IPS-18a (cell line): ENCODE measurements around the gene CASQ1.

ENCODE experiments used
- H3K27ac ChIP-seq: one replicate; pipeline ENCODE4 v1.5.1; 2013; ENCODE audit warnings: low read length
- H3K27me3 ChIP-seq: one replicate; pipeline ENCODE4 v1.6.1; 2013; ENCODE audit warnings: mild to moderate bottlenecking, low read length; ENCODE audit not compliant: control insufficient read depth, insufficient read depth
- H3K36me3 ChIP-seq: one replicate; pipeline ENCODE4 v1.6.1; 2013; ENCODE audit warnings: low read depth, low read length; ENCODE audit not compliant: control insufficient read depth
- H3K4me1 ChIP-seq: one replicate; pipeline ENCODE4 v1.6.1; 2013; ENCODE audit warnings: low read depth, low read length; ENCODE audit not compliant: control insufficient read depth
- H3K4me3 ChIP-seq: one replicate; pipeline ENCODE4 v1.5.1; 2013; ENCODE audit warnings: low read length
- H3K9ac ChIP-seq: one replicate; pipeline ENCODE4 v1.6.1; 2013; ENCODE audit warnings: mild to moderate bottlenecking, low read length, moderate library complexity
- H3K9me3 ChIP-seq: one replicate; pipeline ENCODE4 v1.6.1; 2013; ENCODE audit warnings: low read depth, low read length; ENCODE audit not compliant: control insufficient read depth

Gene CASQ1

DNA sequence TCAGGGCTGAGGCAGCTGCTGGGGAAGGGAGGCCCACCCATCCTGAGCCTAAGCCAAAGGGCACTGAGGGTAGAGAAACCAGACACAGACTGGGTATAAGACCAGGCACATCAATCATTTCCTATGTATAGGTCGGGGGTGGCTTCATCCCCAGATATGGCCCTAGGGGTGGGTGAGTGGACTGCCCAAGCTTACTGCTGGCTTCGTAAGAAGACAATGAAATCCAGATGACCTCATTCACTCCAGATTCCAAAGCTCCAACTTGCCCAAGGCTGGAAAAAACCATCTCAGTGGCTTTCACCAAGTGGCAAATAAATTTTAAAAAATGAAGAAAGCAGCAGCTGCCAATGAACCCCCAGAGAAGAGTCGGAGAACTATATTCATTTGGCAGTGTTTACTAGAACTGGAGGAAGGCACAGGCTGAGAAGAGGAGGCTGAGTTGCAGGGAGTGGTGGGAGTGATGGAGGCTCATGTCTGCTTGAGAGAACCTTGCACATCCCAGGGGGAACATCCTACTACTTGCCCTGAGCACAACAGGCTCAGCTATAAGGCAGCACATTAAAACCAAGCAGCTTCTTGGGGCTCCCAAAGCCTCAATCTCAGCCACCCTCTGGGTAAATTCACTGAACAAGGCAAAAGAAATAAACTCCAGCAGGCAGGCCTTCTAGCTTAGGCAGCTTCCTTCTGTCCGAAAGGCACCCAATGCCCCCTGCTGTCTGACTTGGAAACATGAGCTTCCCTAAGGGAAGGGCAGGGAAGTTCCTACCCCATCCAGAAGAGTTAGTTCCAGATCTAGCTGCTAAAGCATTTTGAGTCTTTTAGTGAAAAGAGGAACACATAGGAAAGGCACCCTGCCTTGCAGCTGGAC is 28.9 kb downstream of the CASQ1 start:
- no peaks in the 10 kb centered on the region for H3K27me3 ChIP-seq
- H3K4me1 ChIP-seq = peaks cover 5% of the 10 kb centered on the region
- H3K36me3 ChIP-seq = peaks cover 99% of the 10 kb centered on the region
- H3K9me3 ChIP-seq = no peaks in the 10 kb centered on the region
- H3K4me3 ChIP-seq = no peak overlapping the region
- no peak overlapping the region for H3K9ac ChIP-seq
- no peak overlapping the region for H3K27ac ChIP-seq

GRCh38 chr1:160220301-160220700 is 29.9 kb downstream of the CASQ1 start:
- Histone ChIP-seq H3K9ac (no peak overlapping the region), H3K27me3 (no peaks in the 10 kb centered on the region), H3K36me3 (peaks cover 99% of the 10 kb centered on the region), H3K4me3 (no peak overlapping the region), H3K27ac (no peak overlapping the region), H3K9me3 (no peaks in the 10 kb centered on the region), H3K4me1 (peaks cover 5% of the 10 kb centered on the region)

- no peak overlapping the region for H3K27ac ChIP-seq
- H3K9ac ChIP-seq = no peak overlapping the region
- H3K36me3 ChIP-seq = peaks cover 99% of the 10 kb centered on the region
- no peaks in the 10 kb centered on the region for H3K9me3 ChIP-seq
- no peaks in the 10 kb centered on the region for H3K27me3 ChIP-seq
- H3K4me1 ChIP-seq = peaks cover 5% of the 10 kb centered on the region
- no peak overlapping the region for H3K4me3 ChIP-seq
Observed at GRCh38 chr1:160221089-160221488, 30.7 kb downstream of the CASQ1 start.

DNA sequence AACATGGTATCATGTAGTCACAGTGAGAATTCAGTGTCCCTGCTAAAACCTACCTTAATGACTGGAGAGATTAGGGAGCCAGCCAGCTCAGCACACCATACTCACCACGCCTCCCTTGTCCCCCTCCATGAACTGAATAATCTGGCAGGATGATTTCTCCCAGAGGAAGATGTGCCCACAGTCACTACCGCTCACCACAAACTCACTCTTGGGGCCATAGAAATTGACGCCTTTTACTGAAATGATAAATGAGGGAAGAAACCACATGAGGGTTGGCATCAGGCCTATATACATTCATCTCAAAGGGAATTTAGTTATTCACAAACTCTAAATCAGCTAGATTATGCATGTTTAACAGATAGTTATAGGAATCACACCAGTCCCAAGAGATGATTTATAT is 32.2 kb downstream of the CASQ1 start:
- peaks cover 5% of the 10 kb centered on the region for H3K4me1 ChIP-seq
- H3K36me3 ChIP-seq = peaks cover 99% of the 10 kb centered on the region
- H3K9me3 ChIP-seq = no peaks in the 10 kb centered on the region
- no peaks in the 10 kb centered on the region for H3K27me3 ChIP-seq
- no peak overlapping the region for H3K9ac ChIP-seq
- H3K27ac ChIP-seq = no peak overlapping the region
- H3K4me3 ChIP-seq = no peak overlapping the region

DNA sequence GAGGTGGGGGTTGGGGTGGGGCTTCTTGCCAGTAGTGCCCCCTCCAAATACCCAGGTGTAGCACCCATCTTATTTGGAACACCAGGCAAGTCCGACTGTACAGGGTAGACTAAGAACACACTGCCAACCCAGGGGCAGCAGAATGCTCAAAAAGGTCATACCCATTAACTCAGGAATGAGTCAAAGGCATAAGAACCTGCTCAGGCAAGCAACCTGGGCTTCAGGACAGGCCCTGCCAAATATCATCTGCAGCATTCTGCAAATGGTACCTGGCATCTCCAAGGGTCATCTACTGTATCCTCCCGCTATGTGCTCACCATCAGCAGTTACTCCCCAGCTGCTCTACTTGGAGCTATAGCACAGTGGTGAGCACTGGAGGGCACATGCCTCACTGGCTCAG is 34.2 kb downstream of the CASQ1 start:
- Histone ChIP-seq H3K4me3 (no peak overlapping the region), H3K4me1 (peaks cover 5% of the 10 kb centered on the region), H3K27ac (no peak overlapping the region), H3K27me3 (no peaks in the 10 kb centered on the region), H3K9me3 (no peaks in the 10 kb centered on the region), H3K36me3 (peaks cover 97% of the 10 kb centered on the region), H3K9ac (no peak overlapping the region)

- H3K9ac ChIP-seq = no peak overlapping the region
- H3K9me3 ChIP-seq = no peaks in the 10 kb centered on the region
- H3K27ac ChIP-seq = no peak overlapping the region
- H3K36me3 ChIP-seq = peaks cover 96% of the 10 kb centered on the region
- no peaks in the 10 kb centered on the region for H3K27me3 ChIP-seq
- H3K4me1 ChIP-seq = no peaks in the 10 kb centered on the region
- no peak overlapping the region for H3K4me3 ChIP-seq
Observed at GRCh38 chr1:160225345-160225744, 35.0 kb downstream of the CASQ1 start.

DNA sequence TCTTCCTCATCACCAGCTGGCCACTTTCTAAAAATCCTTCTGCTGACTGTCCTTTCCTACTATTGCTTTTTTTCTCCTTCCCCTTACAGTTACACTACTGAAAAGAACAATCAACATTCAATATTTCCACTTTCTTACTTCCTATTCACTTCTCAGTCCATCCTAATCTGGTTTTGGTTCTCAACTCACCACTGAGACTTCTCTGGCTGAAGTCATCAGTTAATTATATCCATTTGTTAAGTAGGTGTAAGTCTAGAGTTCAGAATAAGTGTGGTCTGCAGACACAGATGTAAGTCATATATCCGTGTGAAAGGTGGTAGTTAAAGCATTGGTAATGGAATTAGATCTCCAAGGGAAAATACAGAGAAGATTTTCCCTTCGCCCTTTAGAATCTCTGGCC is 36.2 kb downstream of the CASQ1 start:
- H3K27ac ChIP-seq = no peak overlapping the region
- no peaks in the 10 kb centered on the region for H3K9me3 ChIP-seq
- H3K36me3 ChIP-seq = peaks cover 96% of the 10 kb centered on the region
- no peak overlapping the region for H3K4me3 ChIP-seq
- no peaks in the 10 kb centered on the region for H3K4me1 ChIP-seq
- H3K27me3 ChIP-seq = no peaks in the 10 kb centered on the region
- no peak overlapping the region for H3K9ac ChIP-seq

GRCh38 chr1:160227034-160227433 is 36.7 kb downstream of the CASQ1 start:
- Histone ChIP-seq H3K27ac (no peak overlapping the region), H3K9ac (no peak overlapping the region), H3K4me3 (no peak overlapping the region), H3K27me3 (no peaks in the 10 kb centered on the region), H3K9me3 (no peaks in the 10 kb centered on the region), H3K4me1 (no peaks in the 10 kb centered on the region), H3K36me3 (peaks cover 96% of the 10 kb centered on the region)

DNA sequence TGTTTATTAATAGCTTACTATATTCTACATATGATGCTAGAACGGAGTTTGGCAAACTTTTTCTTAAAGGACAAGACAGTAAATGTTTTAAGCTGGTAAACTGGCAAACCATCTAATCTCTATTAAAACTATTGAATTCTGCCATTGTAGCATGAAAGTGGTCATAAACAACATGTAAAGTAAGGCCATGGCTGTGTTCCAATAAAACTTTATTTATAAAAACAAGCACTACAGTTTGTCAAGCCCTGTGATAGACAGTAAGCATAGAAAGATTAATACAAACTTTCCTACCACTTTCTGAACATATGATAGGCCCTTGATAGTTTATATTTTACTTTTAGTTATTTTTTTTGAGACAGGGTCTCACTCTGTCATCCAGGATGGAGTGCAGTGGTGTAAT is 37.2 kb downstream of the CASQ1 start:
- Histone ChIP-seq H3K27me3 (no peaks in the 10 kb centered on the region), H3K9ac (no peak overlapping the region), H3K4me1 (no peaks in the 10 kb centered on the region), H3K4me3 (no peak overlapping the region), H3K36me3 (peaks cover 92% of the 10 kb centered on the region), H3K9me3 (no peaks in the 10 kb centered on the region), H3K27ac (no peak overlapping the region)

- no peaks in the 10 kb centered on the region for H3K27me3 ChIP-seq
- H3K4me3 ChIP-seq = no peak overlapping the region
- no peak overlapping the region for H3K27ac ChIP-seq
- no peak overlapping the region for H3K9ac ChIP-seq
- peaks cover 89% of the 10 kb centered on the region for H3K36me3 ChIP-seq
- no peaks in the 10 kb centered on the region for H3K4me1 ChIP-seq
- H3K9me3 ChIP-seq = no peaks in the 10 kb centered on the region
Observed at GRCh38 chr1:160228431-160228830, 38.1 kb downstream of the CASQ1 start.

GRCh38 chr1:160232911-160233310 is 42.5 kb downstream of the CASQ1 start:
- Histone ChIP-seq H3K27ac (no peak overlapping the region), H3K9ac (no peak overlapping the region), H3K36me3 (peaks cover 80% of the 10 kb centered on the region), H3K4me1 (no peaks in the 10 kb centered on the region), H3K9me3 (no peaks in the 10 kb centered on the region), H3K4me3 (no peak overlapping the region), H3K27me3 (no peaks in the 10 kb centered on the region)

DNA sequence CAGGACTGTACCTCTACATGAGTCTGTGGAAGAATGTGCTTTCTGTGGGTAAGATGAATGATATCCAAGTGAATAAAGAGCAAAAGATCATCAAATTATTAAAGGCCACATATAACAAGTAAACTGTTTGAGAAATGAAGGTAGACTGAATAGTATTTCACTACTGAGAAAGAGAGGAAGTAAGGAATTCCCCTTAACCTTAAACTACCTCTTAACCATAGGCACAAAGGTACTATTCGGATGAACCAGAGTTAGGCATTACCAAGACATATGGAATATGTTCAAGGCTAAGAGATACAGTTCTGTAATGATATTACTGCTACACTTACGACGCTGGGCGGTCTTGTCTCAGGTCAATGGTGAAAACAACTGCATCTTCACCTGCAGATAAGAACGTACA is 46.4 kb downstream of the CASQ1 start:
- H3K9me3 ChIP-seq = no peaks in the 10 kb centered on the region
- H3K27ac ChIP-seq = no peak overlapping the region
- H3K4me1 ChIP-seq = no peaks in the 10 kb centered on the region
- no peak overlapping the region for H3K4me3 ChIP-seq
- peaks cover 69% of the 10 kb centered on the region for H3K36me3 ChIP-seq
- no peaks in the 10 kb centered on the region for H3K27me3 ChIP-seq
- no peak overlapping the region for H3K9ac ChIP-seq
